HG02973 (cell line): ENCODE results near the gene ADARB1.
"Not testable (repeated sequence)": the region's sequence is repeated elsewhere in the genome, so short reads cannot be mapped to it uniquely, and the experiment has no call there.

Experiments
- ATAC-seq: cut with Tn5 transposase; IDR thresholded peaks from one replicate; pipeline ENCODE4 v1.9.1; 2021; ENCODE audit warnings: moderate library complexity; ENCODE audit not compliant: unreplicated experiment

ADARB1 gene, protein sequence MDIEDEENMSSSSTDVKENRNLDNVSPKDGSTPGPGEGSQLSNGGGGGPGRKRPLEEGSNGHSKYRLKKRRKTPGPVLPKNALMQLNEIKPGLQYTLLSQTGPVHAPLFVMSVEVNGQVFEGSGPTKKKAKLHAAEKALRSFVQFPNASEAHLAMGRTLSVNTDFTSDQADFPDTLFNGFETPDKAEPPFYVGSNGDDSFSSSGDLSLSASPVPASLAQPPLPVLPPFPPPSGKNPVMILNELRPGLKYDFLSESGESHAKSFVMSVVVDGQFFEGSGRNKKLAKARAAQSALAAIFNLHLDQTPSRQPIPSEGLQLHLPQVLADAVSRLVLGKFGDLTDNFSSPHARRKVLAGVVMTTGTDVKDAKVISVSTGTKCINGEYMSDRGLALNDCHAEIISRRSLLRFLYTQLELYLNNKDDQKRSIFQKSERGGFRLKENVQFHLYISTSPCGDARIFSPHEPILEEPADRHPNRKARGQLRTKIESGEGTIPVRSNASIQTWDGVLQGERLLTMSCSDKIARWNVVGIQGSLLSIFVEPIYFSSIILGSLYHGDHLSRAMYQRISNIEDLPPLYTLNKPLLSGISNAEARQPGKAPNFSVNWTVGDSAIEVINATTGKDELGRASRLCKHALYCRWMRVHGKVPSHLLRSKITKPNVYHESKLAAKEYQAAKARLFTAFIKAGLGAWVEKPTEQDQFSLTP

DNA sequence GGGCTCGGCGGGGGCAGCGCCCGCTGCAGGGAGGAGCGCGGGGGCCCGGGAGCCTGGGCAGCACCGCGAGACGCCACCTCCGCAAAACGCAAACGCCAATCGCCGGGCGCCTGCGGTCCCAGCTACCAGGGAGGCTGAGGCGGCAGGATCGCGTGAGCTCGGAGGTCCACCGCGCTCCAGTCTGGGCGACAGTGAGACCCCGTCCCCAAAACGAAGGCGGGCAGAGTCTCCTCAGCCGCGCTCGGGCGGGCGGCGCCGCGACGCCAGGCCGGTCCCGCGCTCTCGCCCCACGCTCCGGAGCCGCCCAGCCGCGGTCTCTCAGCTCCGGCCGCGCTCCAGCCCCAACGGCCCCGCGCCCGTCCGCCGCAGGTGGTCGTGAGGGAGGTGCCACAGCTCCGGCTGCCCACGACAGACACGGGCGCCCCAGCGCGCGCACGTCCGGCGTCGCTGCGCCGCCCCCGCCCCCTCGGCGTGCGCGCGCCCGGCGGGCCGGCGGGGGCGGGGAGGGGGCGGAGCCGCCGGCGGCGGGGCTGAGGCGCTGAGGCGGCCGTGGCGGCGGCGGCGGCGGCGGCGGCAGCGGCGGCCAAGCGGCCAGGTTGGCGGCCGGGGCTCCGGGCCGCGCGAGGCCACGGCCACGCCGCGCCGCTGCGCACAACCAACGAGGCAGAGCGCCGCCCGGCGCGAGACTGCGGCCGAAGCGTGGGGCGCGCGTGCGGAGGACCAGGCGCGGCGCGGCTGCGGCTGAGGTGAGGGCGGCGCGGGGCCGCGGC lies at the start of gene ADARB1:
TSS of gene ADARB1 (plus strand) at position 533 of the 770 bp plus-strand sequence. CDS start 97,077 bp downstream, outside the sequence.
- ATAC-seq = peak; percentile 50

- no peak for ATAC-seq
Observed at GRCh38 chr21:45026066-45026745, 48.2 kb upstream of the ADARB1 start.

DNA sequence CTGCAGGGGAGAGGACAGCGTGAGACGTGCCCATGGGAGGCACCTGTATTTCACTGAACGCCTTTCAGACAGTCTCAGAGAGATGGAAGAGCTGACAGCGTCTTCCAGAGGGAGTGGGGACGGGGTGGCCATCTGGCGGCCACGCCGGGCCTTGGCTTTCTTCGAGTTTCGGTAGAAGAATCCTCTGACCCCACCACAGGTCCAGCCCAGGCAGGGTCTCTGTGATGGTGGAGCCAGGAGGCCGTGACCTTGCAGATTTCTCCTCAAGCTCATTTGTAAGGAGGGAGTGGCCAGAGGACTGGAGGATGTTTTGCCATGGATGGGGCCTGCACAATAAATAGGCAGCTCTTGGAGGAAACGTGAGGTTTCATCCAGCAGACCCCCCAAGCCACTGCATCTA lies 47.6 kb upstream of the ADARB1 start:
- no peak for ATAC-seq

DNA sequence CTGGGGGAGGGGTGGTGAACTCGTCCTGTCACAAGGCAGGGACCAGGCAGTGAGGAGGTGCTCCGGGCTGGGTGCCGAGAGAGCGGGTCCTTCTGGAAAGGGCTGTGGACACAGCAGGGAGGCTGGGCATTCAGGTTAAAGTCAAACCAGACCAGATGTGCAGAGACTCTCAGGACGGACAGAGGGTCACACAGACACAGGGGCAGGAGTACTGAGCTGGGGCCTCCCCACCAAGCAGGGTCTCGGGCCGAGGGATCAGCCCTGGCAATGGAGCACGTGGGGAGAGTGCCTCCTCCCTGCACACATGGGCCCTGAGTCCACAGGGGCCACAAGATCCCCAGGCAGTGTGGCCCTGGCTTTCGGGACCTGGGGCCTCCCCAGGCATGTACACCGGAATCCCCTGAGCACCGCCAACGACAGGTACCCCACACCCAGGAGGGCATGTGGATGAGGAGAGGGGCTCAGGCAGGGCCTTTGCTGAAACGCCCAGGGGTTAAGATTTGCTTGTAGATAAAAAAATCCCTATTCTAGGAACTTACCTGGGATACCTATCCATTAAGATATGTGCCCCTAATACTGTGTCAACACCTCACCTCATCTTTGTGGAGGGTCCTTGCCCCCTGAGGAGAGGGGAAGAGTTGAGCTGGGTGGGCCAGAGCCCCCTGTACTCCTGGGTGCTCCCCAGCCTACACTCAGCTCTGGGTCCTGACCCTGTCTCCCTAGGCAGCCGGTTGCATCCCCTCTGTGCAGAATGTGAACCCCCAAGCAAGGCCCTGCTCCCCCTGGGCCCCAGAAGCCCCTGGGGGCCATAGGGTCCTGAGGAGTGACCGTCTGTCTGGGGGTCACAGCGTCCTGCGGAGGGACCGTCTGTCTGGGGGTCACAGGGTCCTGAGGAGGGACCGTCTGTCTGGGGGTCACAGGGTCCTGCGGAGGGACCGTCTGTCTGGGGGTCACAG lies 46.9 kb upstream of the ADARB1 start:
- ATAC-seq = no peak

DNA sequence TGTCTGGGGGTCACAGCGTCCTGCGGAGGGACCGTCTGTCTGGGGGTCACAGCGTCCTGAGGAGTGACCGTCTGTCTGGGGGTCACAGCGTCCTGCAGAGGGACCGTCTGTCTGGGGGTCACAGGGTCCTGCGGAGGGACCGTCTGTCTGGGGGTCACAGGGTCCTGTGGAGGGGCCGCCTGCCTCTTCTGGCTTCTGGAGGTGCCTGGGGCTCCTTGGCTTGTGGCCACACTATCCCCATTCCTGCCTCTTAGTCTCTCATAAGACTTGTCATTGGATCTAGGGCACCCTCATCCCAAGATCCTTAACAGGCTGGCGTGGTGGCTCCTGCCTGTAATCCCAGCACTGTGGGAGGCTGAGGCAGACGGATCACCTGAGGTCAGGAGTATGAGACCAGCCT lies 45.7 kb upstream of the ADARB1 start:
- ATAC-seq = not testable (repeated sequence)

DNA sequence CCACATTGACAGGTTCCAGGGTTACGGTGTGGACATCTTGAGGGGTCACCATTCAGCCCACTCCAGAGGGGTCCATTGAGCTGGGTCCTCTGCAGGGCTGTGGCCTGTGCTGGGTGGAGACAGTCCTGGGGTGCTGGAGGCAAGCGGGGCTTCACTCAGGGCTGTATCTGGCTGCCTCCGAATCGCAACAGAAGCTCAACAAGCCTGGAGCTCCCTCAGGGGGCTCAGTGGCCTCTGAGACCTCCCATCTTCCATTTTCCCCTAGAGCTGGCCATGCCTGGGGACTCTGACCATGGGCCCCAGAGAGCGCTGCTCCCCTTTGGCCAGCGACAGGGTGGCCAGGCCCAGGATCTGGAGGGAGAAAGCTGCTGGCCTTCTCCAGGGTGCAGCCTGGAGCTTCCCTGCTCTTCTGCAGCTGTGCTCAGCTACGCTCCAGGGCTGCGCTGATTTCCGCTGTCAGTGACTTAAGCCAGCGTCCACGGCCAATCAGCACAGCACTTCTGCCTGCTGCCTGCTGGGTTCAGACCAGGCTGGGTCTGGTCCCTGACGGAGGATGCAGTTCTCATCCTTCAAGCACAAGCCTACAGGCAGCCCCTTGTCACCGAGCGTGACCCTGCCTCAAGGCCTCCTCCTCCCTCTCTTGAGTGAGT lies 45.0 kb upstream of the ADARB1 start:
- ATAC-seq = no peak

DNA sequence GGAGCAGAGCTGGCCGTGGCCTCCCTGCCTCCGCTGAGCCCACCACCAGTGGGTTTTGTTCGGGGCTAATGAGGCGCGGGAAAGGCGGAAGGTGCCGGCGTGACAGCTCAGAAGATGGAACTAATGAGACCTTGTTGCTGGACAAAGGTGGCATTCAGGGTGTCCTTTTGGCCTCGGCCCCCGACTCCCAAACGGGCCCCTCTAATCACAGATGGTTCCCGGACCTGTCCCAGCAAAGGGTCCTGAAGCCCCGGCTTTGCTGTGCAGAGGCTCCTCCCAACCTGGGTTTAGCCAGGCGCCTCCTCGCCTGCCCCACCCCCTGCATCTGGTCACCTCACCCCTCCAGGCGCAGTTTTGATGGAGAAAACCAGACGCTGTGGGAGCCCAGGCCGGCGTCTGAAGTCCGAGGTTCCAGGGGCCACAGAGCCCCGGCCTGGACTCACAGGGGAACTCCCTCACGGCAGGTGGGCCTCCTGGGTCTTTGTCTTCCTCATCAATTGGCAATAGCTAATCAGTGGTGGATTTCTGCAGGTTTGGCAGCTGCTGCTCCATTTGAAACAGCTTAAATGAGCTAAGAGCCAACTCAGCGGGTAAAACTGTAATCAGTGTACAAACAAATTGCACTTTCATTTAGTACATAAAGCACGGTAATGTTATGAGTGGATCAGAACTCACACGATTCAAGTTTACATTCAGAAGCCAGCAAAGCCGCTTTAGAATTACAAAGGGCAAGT lies 44.3 kb upstream of the ADARB1 start:
- no peak for ATAC-seq

- no peak for ATAC-seq
Observed at GRCh38 chr21:45030682-45031570, 43.5 kb upstream of the ADARB1 start.

GRCh38 chr21:45031571-45032191 lies 42.7 kb upstream of the ADARB1 start:
- ATAC-seq = no peak

DNA sequence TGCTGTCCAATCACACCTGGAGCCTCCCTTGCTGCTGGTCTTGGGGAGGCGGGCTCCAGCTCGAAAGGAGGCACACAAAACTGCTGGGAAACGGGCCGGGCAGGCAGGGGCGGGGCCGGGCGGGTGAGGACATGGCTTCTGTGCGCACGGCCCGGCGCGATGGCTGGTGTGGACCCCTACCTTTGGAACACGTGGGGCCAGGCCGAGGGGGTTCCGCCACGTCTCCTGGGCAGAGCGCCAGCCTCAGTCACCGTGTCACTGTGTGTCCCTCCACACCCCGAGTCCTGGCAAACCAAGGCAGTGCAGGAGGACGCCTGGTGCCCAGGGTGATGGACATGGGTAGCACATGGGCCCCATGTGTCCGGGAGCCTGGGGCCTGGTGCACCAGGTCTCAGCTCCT lies 42.0 kb upstream of the ADARB1 start:
- no peak for ATAC-seq

DNA sequence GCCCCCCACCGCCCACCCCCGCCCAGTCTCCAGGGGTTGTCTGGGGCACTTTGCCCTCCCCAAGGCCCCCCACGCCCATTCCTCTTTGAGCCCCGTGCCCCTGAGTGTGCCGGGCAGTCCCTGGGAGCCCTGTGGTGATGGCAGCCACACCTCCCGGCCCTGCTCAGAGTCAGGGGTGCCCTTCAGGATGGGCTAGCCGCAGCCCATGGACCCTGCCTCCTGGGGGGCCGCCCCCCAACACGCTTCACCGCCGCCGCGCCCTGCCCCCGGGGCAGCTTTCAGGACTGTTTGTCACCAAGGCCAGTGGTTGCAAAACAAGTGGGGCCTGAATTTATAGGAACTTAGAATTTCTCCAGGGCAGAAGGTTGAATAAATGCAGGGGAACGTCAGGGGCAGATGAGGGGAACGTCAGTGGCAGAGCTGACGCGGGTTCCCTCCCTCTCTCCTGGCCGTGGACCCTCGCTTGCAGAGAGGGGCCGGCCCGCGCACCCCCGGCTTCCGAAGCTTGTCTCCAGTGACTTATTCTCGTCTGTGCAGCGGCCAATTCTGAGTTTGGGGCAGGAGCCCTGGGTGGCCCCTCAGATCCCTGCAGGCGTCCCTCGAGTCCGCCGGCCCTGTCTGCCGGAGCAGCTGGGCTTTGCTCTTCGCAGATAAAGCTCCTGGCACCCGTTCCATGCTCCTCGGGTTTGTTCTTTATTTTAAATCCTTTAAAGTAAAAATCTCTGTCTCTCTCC lies 41.2 kb upstream of the ADARB1 start:
- no peak for ATAC-seq

GRCh38 chr21:45033791-45034555 lies 40.4 kb upstream of the ADARB1 start:
- no peak for ATAC-seq

DNA sequence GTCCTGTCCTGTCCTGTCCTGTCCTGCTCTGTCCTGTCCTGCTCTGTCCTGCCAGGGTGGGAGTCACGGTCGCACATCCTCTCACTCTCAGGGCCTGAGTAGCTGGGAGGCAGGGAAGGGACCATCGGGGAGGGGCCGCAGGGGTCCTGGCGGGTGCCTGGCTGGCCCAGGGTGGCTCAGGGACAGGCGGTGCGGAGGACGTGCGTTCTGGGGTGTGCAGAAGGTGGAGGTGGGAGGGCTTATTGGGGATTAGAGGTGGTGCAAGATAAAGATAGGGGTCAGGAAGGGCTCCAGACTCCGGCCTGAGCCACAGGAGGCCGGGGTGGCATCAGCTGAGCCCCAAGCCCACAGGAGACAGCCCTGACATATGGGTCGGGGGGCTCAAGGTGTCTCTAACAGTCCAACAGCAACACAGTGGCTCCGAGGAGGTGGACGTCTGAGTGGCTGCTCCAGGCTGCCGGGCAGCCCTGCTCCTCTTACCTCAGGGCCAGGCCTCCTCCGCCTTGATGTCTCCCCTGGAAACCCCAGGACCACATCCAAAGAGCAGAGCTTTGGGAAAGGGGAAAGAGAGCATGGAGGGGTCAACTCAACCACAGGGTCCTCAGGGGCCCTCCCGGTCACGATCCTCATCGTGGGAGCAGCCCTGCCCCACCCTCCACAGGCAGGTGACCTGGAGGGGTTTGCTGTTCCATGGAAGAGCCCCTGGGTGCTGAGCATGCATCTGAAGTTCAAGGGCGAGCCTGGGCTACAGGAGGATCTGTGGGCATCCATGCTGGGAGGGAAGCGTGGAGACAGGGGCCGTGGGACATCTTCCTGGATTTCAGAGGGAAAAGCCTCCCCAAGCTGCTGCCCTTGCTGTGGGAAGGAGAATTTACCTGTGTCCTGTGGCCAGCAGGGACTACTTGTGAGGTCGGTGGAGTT lies 39.6 kb upstream of the ADARB1 start:
- no peak for ATAC-seq

DNA sequence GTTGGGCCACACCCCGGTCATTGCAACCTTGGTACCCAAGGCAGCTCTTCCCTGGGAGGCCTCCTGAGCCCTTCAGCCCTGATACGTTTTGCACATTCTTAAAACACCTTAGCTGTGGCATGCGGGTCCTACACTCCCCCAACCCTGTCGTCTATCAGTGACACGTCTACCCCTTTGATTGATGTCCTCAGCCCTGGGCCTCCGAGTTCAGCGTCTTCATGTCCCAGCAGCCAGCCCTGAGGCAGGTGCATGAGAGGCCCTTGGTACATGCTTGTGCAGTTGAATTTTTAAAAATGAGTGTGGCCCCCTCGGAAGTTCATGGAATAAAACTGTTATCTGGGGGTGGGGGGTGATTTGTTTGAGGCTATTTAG lies 38.9 kb upstream of the ADARB1 start:
- ATAC-seq = no peak

GRCh38 chr21:45036630-45037029 lies 37.8 kb upstream of the ADARB1 start:
- no peak for ATAC-seq
